ENCODE data around the gene VPS16. TPM values are rescaled to one million over a fixed set of nuclear protein-coding genes. Genes with fewer than 3 reads are reported as not detected.

VPS16 gene
- total RNA-seq, 4 donors from 2014 or later, result 26.7 to 44.9 (median 43.4) TPM

DNA sequence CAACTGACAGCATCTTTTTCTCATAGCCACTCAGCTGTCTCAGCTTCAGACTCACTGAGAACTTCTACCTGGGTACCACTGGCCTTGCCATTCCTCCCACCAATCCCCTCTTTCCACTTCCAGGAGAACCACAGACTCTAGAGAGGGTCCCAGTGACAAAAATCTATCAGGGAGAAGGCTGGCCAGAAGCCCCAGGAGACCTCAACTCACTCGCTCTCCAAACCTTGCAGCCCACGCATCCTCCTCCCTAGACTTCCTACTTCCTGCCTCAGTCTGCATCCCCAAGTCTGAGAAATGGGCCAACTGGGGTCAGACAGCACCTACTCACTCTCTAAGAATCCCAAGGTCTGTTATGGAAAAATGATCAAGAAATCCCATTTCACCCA, 23.2 kb upstream of the VPS16 start:
- 94 to 100% methylated on average over 2 of the region's 2 CpGs for WGBS, 2 donors
- peaks cover 0 to 7% of the 10 kb centered on the region in 2 donors for H3K4me1 ChIP-seq
- no peak overlapping the region for H3K4me3 ChIP-seq (replicated peaks in 1 of 3)
- no peaks in the 10 kb centered on the region for H3K9me3 ChIP-seq
- H3K27me3 ChIP-seq, result peaks cover 12% of the 10 kb centered on the region
- no peak for DNase-seq
- TF ChIP-seq, protein P1, sequence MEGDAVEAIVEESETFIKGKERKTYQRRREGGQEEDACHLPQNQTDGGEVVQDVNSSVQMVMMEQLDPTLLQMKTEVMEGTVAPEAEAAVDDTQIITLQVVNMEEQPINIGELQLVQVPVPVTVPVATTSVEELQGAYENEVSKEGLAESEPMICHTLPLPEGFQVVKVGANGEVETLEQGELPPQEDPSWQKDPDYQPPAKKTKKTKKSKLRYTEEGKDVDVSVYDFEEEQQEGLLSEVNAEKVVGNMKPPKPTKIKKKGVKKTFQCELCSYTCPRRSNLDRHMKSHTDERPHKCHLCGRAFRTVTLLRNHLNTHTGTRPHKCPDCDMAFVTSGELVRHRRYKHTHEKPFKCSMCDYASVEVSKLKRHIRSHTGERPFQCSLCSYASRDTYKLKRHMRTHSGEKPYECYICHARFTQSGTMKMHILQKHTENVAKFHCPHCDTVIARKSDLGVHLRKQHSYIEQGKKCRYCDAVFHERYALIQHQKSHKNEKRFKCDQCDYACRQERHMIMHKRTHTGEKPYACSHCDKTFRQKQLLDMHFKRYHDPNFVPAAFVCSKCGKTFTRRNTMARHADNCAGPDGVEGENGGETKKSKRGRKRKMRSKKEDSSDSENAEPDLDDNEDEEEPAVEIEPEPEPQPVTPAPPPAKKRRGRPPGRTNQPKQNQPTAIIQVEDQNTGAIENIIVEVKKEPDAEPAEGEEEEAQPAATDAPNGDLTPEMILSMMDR (IDR thresholded peaks at IDR 0.05), result no peak
- TF ChIP-seq POLR2A (IDR thresholded peaks at IDR 0.05), result no peak
- intact Hi-C loops (cut with DNase I), result no loop called here
- H3K27ac ChIP-seq, result no peak overlapping the region
- H3K36me3 ChIP-seq, result no peaks in the 10 kb centered on the region

DNA sequence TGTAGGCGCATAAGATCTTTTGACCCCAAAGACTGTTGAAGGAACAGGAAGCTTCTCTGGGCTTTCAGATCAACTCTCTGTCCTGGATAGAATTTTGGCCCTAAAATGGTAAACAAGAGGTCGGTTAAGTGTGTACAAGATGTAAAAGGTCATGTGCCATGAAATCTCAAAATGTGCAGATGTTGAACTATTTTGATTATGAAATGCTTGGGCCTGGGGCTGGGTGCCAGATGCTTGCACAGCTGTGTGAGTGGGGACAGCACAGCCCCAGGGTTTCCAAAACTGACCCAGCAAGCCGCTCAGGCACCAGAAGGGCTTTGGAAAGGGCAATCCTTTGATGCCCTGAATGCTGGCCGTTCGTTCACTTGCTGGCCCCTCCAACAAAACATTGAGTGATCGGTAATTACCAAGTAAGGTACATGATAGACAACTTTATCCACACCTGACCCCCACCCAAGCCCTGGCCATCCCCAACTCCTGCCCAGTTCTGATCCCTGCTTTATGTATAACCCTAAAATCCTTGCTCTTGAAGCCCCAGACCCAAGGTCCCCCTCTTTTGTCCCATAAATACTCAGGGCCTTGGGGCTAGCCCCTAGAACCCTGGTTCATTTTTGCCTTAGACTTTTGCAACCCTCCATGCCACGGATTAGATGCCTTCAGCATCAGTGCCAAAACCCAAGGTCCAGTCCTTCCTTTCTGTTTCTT, 22.5 kb upstream of the VPS16 start:
- no peak for TF ChIP-seq POLR2A (IDR thresholded peaks at IDR 0.05)
- TF ChIP-seq, protein P1 (IDR thresholded peaks at IDR 0.05), result no peak
- 89 to 90% methylated on average over 7 of the region's 7 CpGs for WGBS, 2 donors
- Histone ChIP-seq H3K4me3 (replicated peaks in 1 of 3) (no peak overlapping the region), H3K9me3 (no peaks in the 10 kb centered on the region), H3K27me3 (peaks cover 12% of the 10 kb centered on the region), H3K36me3 (no peaks in the 10 kb centered on the region), H3K4me1 (peaks cover 0 to 7% of the 10 kb centered on the region in 2 donors), H3K27ac (no peak overlapping the region)
- intact Hi-C loops (cut with DNase I), result no loop called here
- no peak for DNase-seq

DNA sequence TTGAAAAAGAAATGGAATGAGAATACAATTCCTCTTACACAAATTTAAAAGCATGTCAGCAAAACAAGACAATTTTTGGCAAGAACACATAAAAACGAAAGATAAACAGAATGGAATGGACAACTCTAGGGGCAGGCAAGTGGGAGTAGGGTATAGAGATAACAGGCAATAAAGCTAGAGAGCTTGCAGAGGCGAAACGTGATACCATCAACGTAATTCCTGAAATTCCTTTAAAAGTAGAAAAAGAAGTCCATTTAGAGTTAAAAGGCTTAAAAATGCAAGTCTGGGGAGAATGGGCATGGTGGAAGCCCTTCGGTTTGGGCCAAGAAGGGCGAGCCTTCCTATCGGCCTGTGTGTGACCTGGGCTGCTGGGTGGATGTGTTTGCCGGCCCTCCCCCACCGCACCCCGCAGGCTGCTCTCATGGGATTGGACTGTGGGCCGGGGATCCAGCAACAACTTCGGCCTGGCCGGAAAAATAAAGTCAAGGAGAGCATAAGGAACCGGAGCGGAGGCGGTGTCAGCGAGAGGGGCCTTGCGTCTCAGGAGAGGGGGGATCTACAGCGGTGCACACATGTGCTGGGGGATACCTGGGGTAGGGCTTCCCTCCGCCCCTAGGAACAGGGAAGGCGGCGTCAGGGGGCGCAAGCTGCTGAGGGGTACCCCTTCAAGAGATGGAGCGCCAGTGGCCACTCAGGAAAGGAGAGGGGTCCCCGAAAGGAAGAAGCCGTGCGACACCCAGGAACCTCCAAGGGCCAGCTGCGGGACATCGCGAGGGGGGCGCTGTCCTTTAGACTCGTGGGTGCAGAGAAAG, 20.3 kb upstream of the VPS16 start:
- WGBS, 2 donors, result 44 to 46% methylated on average over 30 to 31 of the region's 32 CpGs
- Histone ChIP-seq H3K27ac (no peak overlapping the region), H3K4me3 (replicated peaks in 1 of 3) (no peak overlapping the region), H3K36me3 (no peaks in the 10 kb centered on the region), H3K27me3 (peaks cover 12% of the 10 kb centered on the region), H3K4me1 (peaks cover 0 to 7% of the 10 kb centered on the region in 2 donors), H3K9me3 (no peaks in the 10 kb centered on the region)
- DNase-seq, result no peak
- TF ChIP-seq, protein P1 (IDR thresholded peaks at IDR 0.05), result no peak
- TF ChIP-seq POLR2A (IDR thresholded peaks at IDR 0.05), result no peak
- intact Hi-C loops (cut with DNase I), result no loop called here

DNA sequence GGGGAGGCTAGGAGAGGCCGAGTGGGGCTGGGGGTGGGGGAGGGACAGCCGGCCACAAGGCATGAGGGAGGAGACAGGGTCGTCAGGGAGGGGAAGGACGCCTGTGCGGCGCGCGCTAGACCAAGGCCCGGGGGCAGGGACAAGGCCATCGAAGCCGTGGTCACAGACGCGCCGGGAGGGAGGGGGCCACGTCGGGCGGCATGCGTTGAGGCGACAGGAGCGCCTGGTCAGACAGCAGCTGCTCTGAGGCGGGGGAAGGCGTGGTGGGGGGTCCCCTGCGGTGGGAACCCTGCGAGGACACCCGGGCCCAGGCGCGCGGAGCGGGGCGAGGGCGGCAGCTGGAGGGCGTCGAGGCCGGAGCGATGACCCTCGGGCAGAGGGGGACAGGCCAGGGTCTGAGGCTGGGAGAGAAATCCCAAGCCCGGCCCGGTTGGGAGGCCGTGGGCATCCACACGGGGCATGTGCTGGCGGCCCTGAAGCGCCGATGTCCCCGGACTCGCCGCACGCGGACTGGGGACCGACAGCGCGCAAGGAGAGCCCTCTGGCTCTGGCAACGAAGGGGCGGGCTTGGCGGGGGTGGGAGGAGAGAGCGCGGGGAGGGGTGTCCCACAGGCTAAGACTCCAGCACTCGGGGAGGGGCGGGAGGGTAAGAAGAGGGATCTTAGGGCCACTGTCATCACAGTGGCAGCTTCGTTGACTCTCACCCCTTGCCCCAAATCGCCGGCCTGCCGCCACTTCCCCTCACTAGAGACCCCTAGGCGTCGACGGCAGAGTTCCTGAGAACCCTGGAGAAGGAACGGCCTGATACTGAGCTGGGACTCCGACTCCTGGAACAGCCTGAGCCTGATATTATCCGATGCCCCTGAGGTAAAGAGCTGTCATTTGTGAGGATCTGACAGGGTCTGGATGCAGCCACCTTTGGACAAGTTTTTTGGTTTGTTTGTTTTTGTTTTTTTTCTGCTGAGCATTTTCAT, 19.4 kb upstream of the VPS16 start:
- intact Hi-C loops (cut with DNase I), result no loop called here
- Histone ChIP-seq H3K4me1 (peaks cover 0 to 7% of the 10 kb centered on the region in 2 donors), H3K9me3 (no peaks in the 10 kb centered on the region), H3K36me3 (no peaks in the 10 kb centered on the region), H3K4me3 (replicated peaks in 1 of 3) (no peak overlapping the region), H3K27ac (no peak overlapping the region), H3K27me3 (peaks cover 12% of the 10 kb centered on the region)
- no peak for DNase-seq
- 9 to 15% methylated on average over 41 to 51 of the region's 68 CpGs for WGBS, 2 donors
- TF ChIP-seq, protein P1 (IDR thresholded peaks at IDR 0.05), result no peak
- TF ChIP-seq POLR2A (IDR thresholded peaks at IDR 0.05), result no peak
